Measurements from ENCODE around the gene RAC3. TPM values are rescaled to one million over a fixed set of nuclear protein-coding genes. Genes with fewer than 3 reads are reported as not detected.

RAC3 gene
- total RNA-seq, 6 experiments from 2014 or later = 3.4 to 9.0 (median 5.4) TPM

DNA sequence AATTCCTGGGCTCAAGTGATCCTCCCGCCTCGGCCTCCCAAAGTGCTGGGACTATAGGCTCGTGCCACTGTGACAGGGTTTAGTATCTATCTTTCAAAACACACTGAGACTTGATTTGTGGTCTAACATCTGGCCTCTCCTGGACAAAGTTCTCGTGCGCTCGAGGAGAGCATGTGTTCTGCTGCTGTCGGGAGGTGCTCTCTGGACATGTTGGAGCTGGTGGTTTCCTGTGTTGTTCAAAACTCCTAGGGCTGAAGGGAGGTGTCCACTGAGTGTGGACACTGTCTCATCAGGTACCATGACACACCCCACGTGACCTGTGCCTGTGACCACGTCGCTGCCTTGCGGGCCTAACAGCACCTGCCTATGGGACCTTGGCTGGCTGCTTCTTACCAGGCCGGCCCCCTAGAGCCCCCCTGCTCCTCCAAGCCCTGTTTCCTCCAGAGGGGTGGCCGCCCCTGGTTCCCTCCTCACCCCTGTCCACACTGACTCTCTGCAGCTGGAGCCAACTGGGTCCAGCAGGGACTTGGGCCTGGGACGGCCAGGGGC is 14.5 kb downstream of the RAC3 start:
- ATAC-seq (peak in 1 of 4 donors; percentile 3), DNase-seq (no peak)
- TF ChIP-seq CTCF (IDR thresholded peaks at IDR 0.05) (no peak), POLR2A (IDR thresholded peaks at IDR 0.05) (no peak)
- peaks cover 0 to 3% (median under 1%) of the 10 kb centered on the region in 4 donors for H3K36me3 ChIP-seq
- no peaks in the 10 kb centered on the region for H3K27me3 ChIP-seq
- H3K27ac ChIP-seq = no peak overlapping the region
- H3K9me3 ChIP-seq = no peaks in the 10 kb centered on the region
- 42% methylated on average over 5 of the region's 14 CpGs for WGBS (ENCODE audit: insufficient coverage, low coverage, low lambda C conversion rate, missing lambda C conversion rate)
- intact Hi-C loops (cut with DNase I) = no loop called here
- peaks cover 0 to 22% (median 6%) of the 10 kb centered on the region in 4 donors for H3K4me1 ChIP-seq
- H3K4me3 ChIP-seq = no peak overlapping the region

- DNase-seq = no peak
- ATAC-seq = no peak
- intact Hi-C loops (cut with DNase I) = no loop called here
- no peak for TF ChIP-seq CTCF (IDR thresholded peaks at IDR 0.05)
- TF ChIP-seq POLR2A (IDR thresholded peaks at IDR 0.05) = no peak
- WGBS (ENCODE audit: insufficient coverage, low coverage, low lambda C conversion rate, missing lambda C conversion rate) = 100% methylated on average over 1 of the region's 21 CpGs
- peaks cover 0 to 17% (median 5%) of the 10 kb centered on the region in 4 donors for H3K4me1 ChIP-seq
- peaks cover 0 to 3% (median under 1%) of the 10 kb centered on the region in 4 donors for H3K36me3 ChIP-seq
- no peaks in the 10 kb centered on the region for H3K9me3 ChIP-seq
- H3K27me3 ChIP-seq = no peaks in the 10 kb centered on the region
- H3K4me3 ChIP-seq = no peak overlapping the region
- H3K27ac ChIP-seq = no peak overlapping the region
Observed at GRCh38 chr17:82046903-82047302, 15.4 kb downstream of the RAC3 start.

- Histone ChIP-seq H3K4me1 (peaks cover 0 to 18% (median 5%) of the 10 kb centered on the region in 4 donors), H3K4me3 (no peak overlapping the region), H3K9me3 (no peaks in the 10 kb centered on the region), H3K27ac (peak overlapping the region in 1 of 3 donors; percentile 33), H3K36me3 (peaks cover 0 to 3% (median under 1%) of the 10 kb centered on the region in 4 donors), H3K27me3 (no peaks in the 10 kb centered on the region)
- DNase-seq = no peak
- 88% methylated on average over 8 of the region's 24 CpGs for WGBS (ENCODE audit: insufficient coverage, low coverage, low lambda C conversion rate, missing lambda C conversion rate)
- intact Hi-C loops (cut with DNase I) = no loop called here
- ATAC-seq = no peak
- TF ChIP-seq POLR2A (IDR thresholded peaks at IDR 0.05) = no peak
- no peak for TF ChIP-seq CTCF (IDR thresholded peaks at IDR 0.05)
Observed at GRCh38 chr17:82047379-82047778, 15.9 kb downstream of the RAC3 start.

- Histone ChIP-seq H3K9me3 (no peaks in the 10 kb centered on the region), H3K4me3 (no peak overlapping the region), H3K27me3 (no peaks in the 10 kb centered on the region), H3K27ac (peak overlapping the region in 1 of 3 donors; percentile 33), H3K4me1 (peaks cover 0 to 22% (median 8%) of the 10 kb centered on the region in 4 donors), H3K36me3 (peaks cover 0 to 3% (median under 1%) of the 10 kb centered on the region in 4 donors)
- 75% methylated on average over 7 of the region's 25 CpGs for WGBS (ENCODE audit: insufficient coverage, low coverage, low lambda C conversion rate, missing lambda C conversion rate)
- DNase-seq = peak in 2 of 3 donors; percentile 92 to 93
- intact Hi-C loops (cut with DNase I) = no loop called here
- TF ChIP-seq POLR2A (IDR thresholded peaks at IDR 0.05) (no peak), CTCF (IDR thresholded peaks at IDR 0.05) (no peak)
- peak; percentile 36 to 84 (median 65) for ATAC-seq
Observed at GRCh38 chr17:82047914-82048570, 16.6 kb downstream of the RAC3 start.

All from right lobe of liver (tissue), 6 donors.